Measurements from ENCODE around the gene CDC37.
"Not testable (repeated sequence)": the region's sequence is repeated elsewhere in the genome, so short reads cannot be mapped to it uniquely, and the experiment has no call there.

Gene CDC37

DNA sequence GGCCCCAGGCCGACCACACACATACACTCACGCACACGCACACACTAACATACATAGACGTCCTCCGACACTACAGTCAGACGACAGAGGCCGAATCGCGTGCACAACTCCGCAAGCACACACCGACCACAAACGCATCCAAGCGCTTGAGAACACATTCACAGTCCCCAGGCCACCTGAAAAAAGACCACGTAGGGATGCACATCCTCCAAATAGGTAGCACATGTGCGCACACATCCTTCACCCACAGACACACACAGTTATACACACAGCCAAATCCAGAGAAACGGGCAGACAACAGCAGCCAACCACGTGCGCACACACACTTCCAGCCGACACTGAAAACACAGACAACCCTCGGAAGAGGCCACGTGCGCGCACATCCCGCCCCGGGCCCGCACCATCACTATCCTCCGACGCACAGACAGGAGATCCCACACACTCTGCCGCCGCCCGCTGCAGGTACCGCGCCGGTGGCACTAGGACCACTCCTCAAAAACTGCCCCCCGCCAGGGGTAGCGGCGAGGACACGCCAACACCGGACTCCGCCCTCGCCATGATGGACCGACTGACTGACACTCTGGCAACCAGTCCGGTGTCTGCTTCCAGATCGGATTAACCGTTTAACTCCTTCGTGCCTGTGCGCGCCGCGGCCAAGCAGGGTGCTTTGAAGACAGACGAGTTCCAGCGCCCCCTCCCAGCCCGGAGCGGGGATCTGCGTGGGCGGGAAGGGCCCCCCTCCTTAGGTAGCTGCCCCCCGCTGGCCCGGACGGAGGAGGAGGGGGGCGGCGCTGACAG, 16.5 kb upstream of the CDC37 start:
- DNase-seq (ENCODE audit: low spot score): no peak

DNA sequence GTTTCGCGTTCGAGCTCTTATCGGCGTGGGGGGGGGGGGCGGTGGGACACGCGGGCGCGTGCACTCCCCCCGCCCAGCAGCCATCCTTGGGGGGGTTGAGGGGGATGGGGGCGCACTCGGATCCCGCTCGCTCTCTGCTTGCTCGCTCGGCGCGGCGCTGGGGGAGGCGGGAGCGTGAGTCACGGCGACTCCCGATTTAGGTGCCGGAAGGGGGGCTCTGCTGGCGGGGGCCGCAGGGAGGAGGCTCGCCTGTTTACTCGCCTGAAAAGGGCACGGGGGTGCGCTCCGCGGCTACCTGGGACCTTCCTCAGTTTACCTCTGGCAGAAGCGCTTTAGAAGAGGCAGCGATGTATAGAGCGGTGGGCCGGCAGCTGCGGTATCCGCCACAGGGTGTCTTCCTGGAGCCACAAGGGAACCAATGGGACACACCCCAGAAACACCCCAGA, 15.9 kb upstream of the CDC37 start:
- DNase-seq (ENCODE audit: low spot score): no peak

DNA sequence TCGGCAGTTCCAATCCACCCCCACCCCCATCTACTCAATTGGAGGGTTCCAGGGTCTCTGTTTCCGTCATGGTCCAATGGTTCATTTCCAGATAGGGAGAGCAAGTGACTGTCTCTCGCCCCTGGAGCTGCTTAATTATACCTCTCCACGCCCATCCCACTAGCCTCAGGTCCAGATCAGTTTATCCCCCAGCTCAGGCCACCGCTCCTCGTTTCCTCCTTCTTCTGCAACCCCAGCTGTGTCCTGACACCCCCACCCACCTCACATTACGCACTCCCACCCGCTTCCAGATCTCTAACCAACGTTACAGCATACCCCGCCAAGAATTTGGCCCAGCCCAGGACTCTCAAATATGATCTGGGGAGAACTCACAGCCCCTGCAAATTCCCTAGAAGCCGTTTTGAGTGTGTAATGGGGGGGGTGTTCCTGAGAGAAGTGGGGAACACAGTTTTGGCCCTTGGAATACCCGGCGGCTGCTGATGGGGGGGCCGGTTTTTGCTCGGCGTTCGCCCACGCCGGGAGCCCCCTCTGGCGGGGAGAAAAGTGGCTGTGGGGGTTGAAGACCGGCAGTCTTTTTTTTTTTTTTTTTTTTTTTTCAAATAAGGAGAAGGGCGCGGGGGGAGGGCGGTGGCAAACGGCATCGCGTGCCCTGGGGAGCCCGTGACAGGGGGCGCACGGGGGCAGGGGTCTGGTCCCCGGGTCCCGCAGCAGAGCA, 15.3 kb upstream of the CDC37 start:
- DNase-seq (ENCODE audit: low spot score): no peak

DNA sequence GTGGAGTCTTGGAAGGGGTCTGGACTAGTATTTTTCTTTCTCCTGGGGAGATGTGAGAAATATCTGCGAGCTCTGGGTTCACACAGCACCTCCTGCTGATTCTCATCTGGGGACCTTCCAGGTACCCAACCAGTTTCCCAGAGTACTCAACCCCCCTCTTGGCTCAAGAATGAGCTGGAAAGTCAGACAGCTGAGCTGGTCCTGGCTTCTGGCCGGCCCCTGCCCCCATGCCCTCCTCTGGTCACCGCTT, 14.8 kb upstream of the CDC37 start:
- DNase-seq (ENCODE audit: low spot score): no peak

DNA sequence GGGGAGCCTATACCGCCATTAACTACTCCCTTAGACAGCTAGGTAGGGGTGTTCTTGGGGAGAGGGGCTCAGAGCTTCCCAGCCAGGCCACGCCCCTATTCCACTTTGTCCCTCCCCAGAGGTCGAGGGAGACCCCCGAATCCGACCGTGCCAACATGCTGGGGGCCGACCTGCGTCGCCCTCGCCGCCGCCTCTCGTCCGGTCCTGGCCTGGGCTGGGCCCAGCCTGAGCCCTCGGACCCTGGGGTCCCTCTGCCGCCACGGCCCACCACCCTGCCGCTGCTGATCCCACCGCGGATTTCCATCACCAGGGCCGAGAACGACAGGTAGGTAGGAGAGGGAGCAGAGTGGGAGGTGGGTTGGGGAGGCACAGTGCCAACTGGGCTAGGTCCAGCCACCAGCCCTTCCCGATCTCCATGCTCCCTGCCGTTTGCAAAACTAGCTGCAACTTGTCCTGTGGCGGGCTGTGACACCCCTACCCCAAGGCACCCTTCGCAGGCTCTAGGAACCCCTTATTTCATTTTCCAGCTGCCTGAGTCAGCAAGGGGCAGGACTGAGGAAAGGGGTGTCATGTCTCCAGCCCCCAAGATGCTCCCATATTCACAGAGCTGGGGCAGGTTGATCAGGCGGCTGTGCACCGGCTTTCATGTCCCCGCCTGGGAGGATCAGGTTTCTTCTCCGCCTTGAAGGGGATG, 14.3 kb upstream of the CDC37 start:
- DNase-seq (ENCODE audit: low spot score): no peak

DNA sequence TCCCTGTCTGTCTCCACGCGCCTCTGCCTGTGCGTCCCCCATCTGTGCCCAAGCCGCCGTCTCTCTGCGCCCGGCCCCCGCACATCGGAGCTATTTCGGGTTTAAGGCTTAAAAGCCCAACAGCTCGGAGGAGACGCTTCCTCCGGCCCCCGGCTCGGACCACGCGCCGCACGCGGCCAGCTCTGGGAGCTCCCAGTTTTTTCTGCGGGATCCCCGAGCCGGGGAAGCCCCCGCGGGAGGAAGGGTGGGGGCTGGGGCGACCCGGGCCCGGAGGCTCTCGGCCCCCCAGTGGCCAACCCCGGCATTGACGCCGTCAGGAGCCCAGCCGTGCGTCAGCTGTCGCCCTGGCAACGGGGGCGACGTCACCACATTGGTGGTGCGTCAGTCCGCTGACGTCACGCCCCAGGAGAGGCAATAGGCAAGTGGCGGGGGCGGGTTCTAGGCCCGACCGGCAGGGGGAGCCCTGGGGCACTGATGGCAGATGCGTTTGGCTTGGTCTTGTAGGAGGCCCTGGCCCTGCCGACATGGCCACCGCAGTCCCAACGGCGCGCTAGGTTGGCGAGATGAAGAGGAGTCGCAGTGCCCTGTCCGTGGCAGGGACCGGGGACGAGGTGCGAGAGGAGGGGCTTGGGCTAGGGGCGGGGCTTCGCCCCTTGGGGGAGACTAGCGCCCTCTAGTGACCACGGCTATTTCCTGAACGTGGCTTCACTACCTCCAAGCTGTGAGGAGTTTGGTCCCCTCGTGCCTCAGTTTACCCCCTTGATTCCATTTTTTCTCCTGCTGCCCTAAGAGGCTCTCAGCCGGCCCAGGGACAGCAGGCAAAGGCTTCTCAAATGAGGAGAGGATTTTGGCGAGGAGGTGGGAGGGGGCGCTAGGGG, 13.3 kb upstream of the CDC37 start:
- peak; percentile 80 for DNase-seq (ENCODE audit: low spot score)

DNA sequence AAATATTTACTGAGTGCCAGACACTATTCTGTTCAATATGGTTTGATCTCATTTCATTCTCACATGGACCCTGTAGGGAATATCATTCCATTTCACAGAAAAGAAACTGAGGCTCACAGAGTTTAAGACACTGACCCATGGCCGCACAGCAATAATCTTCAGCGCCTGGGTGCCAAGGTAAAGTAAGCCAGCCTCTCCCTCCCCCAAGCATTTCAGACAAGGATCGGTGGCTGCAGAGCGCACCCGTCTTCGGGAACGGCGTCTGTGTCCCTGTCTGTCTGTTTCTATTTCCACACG, 12.7 kb upstream of the CDC37 start:
- no peak for DNase-seq (ENCODE audit: low spot score)

DNA sequence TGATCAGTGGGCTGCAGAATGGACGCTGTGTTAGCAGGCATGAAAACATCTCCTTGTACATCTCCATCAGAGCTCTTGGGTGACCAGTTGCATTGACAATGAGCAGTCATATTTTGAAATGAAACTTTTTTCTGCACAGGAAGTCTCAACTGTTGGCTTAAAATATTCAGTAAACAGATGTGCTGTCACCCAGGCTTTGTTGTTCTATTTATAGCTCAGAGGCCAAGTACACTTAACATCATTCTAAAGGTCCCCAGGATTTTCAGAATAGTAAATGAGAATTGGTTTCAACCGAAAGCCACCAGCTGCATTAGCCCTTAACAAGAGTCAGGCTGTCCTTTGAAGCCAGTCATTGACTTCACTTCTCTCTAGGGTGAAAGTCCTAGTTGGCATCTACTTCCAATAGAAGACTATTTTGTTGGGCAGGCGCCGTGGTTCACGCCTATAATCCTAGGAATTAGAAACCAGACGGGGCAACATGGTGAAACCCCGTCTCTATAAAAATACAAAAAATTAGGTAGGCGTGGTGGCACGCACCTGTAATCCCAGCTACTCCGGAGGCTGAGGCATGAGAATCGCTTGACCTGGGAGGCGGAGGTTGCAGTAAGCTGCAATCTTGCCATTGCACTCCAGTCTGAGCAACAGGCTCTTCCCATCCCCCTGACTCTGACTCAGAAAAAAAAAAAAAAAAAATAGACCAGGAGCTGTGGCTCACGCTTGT, 9.1 kb upstream of the CDC37 start:
- DNase-seq (ENCODE audit: low spot score): peak; percentile 24

DNA sequence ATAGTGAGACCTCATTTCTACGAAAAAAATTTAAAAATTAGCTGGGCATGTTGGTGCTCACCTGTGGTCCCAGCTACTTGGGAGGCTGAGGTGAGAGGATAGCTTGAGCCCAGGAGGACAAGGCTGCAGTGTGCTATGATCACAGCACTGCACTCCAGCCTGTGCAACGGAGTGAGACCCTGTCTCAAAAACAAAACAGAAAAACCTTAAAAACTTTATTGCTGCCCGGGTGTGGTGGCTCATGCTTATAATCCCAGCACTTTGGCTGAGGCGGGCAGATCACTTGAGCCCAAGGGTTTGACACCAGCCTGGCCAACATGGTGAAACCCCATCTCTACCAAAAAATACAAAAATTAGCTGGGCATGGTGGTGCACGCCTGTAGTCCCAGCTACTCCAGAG, 7.9 kb upstream of the CDC37 start:
- not testable (repeated sequence) for DNase-seq (ENCODE audit: low spot score)

DNA sequence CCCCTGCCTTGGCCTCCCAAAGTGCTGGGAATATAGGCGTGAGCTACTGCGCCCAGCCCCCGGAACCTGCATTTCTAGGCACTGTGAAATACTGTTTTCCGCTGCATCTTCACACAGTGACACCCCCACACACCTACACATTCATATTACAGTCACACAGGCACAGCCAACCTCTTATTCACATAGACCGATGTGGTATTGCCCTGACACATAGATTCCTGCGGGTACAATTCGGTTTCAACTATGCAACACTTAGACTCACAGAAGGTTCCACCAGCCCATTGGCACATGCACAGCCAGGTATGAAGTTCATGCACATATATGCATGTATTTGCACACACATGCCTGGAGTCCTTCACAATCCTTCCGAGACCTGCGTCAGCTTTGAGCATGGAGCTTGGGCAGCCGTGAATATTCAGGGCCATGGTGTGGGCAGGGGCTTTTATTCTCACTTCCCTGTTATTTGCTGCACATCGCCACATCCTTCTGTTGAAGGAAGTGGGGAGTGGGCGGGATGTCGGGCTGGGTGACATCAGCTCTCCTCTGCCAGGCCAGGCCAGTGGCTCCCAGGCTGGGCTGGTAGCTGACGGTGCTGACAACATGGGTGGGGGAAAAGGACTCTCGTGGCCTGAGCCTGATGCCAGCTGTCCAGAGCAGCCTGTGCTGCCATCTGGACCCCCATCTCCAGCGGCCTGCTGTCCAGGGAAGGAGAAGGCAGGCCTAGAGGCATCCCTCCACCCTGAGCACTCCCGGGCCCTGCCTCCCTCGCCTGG, 5.4 kb upstream of the CDC37 start:
- DNase-seq (ENCODE audit: low spot score): peak; percentile 59

DNA sequence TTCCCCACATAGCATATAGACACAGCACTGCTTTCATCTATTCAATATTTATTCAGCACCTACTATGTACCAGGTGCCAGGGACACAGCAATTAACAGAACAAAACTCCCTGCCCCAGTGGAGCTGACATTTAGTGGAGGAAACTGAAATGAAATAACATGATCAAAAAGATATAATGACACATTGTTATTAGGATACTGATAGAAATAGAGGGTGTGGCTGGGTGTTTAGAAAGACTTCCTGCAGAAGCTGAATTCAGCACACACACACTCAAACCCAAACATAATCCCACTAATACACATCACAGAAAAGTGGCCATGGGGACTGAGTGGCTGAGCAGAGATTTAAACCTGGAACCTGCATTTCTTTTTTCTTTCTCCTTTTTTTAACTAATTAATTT, 3.8 kb upstream of the CDC37 start:
- no peak for DNase-seq (ENCODE audit: low spot score)

DNA sequence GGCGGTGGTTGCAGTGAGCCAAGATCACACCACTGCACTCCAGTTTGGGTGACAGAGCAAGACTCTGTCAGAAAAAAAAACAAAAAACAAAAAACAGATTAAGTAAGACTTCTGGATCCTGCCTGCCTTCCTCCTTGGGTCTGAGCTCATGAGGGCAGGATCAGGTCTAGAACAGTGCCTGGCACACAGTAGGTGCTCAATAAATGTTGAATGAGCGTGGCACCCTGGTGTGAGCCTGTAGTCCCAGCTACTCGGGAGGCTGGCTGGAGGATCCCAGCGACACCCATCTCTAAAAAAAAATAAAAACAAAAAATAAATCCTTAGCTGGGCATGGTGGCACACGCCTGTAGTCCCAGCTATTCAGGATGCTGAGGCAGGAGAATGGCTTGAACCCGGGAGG, 2.8 kb upstream of the CDC37 start:
- no peak for DNase-seq (ENCODE audit: low spot score)

DNA sequence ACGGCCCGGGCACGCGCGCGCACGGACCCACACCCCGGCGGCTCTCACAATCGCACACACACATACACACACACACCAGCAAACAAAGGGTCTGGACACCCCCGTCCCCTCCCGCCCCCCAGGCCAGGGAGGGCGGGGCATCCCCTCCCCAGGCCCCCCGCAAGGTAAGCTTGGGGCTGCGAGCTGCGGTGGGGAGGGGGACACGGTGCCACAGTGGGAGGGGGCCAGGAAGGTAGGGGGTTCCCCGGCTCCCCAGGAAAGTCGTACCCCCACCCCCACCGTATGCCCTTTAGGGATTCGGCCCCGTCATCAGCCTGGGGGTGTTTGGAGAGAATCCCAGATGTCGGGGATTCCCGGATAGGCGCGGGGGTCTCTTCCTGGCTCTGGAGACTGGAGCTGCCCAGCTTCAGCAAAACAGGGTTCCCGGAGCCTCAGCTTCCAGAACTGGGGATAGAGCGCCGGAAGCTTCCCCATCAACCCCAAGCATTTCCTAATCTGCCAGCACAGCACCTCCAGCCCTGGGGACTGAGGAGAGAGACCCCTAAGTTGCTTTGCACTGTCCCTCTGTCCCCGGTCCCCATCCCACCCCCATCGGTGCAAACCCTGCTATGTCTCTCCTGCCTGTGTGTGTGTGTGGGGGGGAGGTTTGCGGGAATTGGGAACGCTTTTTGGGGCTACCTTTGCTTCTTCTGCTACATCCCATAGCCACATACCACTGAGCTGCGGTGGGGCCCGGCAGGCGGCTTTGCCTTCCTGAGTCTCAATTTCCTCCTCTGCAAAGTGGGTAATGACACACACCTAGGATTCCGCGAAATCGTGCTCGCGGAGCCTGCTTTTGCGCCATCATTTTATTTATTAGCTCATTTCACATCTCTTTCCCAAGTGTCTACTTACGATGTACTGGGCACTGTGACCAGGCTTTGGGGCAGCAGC, 1.8 kb upstream of the CDC37 start:
- DNase-seq (ENCODE audit: low spot score): peak; percentile 42

DNA sequence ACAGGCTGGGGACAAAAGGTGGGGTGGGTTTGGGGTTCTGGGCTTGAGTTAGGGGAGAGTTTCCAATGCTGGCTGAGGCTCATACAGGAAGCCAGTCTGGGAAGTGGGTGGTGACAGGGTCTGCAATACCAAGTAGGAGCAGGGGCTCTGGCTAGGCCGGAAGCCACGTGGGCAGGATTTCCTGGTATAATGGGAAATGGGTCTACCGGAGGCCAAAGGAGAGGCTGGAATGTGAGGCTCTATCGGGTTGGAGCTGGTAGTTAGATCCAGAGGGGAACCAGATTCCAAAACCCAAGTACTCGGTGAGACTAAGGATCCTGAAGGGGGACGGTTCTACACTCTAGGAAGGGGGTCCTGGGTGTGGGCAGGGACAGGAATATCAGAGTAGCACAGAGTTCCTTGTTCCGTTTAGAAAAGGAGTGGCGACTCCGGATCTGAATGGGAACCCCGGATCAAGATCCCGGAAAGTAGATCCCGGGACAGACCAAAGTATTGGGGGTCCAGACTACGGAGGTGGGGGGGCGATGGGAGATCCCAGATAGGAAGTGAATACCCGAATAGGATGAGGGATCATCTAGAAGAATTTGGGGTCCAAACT, 802 bp downstream of the CDC37 start:
- no peak for DNase-seq (ENCODE audit: low spot score)

DNA sequence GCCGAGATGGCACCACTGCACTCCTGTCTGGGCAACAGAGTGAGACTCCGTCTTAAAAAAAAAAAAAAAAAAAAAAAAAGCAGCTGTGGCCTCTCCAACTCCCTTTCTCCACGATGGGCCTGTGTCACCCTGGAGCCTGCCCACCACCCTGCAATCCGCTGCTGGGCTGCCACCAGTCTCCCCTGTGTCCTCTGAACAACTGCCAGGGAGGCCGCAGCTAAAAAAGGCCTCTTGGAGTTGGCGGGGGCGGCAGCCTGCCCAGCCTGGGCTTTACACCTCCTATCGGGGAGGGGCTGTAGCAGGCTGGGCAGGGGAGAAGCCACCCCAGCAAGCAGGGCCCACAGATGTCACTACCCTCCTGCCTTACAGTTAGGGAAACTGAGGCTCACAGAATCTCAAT, 3.5 kb downstream of the CDC37 start:
- DNase-seq (ENCODE audit: low spot score): no peak

DNA sequence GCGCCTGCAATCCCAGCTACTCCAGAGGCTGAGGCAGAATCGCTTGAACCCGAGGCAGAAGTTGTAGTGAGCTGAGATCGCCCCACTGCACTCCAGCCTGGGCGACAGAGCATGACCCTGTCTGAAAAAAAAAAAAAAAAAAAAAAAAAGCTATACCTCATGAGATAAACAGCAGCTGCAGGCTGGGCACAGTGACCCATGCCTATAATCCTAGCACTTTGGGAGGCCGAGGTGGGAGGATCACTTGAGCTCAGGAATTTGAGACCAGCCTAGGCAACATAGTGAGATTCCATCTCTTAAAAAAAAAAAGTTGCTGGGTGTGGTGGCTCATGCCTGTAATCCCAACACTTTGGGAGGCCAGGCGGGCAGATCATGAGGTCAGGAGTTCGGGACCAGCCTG, 4.0 kb downstream of the CDC37 start:
- not testable (repeated sequence) for DNase-seq (ENCODE audit: low spot score)

DNA sequence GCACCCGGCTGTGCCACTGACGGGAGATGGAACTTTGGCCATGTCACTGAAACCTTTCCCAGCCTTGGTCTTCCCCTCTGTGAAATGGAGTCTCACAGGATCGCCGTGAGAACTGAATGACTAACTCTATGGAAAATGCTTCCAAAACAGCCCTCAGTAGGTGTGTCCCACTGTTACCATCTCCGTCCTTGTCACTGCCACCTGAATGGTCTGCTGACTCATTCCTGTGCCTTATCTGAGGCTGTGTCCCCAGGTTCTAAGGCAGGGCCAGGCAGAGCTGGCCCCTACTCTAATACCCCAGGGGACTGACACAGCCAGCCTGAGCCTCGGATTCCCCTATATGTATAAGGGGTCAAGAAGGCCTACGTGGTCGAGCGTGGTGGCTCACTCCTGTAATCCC, 4.5 kb downstream of the CDC37 start:
- DNase-seq (ENCODE audit: low spot score): no peak

DNA sequence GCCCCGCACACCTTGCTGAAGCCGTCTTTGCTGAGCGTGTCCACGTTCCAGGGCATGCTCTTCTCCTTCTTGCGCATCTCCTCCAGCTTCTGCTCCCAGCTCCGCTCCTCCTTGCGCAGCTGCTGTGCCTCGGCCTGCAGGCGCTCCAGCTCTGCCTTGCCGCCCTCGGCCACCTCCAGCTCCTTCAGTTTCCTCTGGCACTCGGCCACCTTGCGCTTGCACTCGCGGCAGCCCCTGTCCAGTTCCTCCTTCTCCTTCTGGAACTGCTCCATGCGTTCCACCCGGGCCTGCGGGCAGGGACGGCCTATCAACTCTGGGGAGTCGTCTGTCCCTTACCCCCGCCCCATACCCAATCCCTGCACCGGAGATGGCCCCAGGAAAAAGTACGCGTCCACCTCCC, 7.4 kb downstream of the CDC37 start:
- DNase-seq (ENCODE audit: low spot score): no peak

DNA sequence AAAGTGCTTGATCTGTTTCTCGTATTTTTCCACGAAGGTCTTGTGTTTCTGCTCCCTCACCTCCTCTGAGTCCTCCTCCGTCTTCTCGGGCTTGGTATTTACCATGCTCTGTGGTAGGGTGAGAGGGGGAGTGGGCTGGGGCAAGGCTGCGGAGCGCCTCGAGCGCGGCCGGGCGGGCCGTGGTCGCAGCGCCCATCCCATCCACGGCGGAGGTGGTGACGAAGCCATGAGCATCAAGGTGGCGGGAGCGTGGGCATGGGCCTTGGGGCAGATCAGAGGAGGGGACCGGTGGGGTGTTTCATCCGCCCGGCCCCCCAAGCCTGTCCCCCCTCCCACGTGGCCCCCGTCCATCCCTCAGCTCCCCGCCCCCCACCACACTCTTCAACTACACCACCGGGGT, 7.9 kb downstream of the CDC37 start:
- no peak for DNase-seq (ENCODE audit: low spot score)

DNA sequence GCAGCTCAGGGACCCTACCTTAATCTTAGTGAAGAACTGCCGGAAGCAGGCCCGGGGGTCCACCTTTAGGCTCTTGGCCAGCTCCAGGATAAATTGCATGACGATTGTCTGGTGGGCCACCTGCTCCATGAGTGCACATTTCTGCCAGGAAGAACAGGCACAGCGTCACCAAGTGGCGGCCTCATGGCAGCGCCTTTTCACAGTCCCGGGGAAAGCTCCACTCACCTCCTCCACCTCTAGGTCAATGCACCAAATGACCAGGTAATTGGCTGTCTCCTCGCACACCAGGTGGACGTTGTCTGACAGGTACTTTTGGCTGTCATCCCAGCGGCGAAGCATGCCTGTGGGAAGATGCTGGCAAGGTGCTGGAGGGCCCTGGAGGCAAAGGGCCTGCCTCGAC, 8.3 kb downstream of the CDC37 start:
- no peak for DNase-seq (ENCODE audit: low spot score)
